Measurements from ENCODE around the gene TUBB4A. TPM values are rescaled to one million over a fixed set of nuclear protein-coding genes. Genes with fewer than 3 reads are reported as not detected.

Gene TUBB4A
- total and polyA plus RNA-seq, 9 donors = 0.88 to 47.1 (median 3.2) TPM; not detected in 2

GRCh38 chr19:6473647-6474046 lies 28.5 kb downstream of the TUBB4A start:
- no peak for DNase-seq
- Histone ChIP-seq H3K36me3 (no peaks in the 10 kb centered on the region), H3K27me3 (no peaks in the 10 kb centered on the region), H3K9me3 (no peaks in the 10 kb centered on the region), H3K4me1 (ENCODE audit: insufficient read depth) (peaks cover 5% of the 10 kb centered on the region), H3K4me3 (no peak overlapping the region), H3K27ac (no peak overlapping the region)
- 59 to 65% (median 61%) methylated on average over 9 of the region's 9 CpGs for WGBS, 3 donors
- TF ChIP-seq CTCF (IDR thresholded peaks at IDR 0.05) (no peak), POLR2A (IDR thresholded peaks at IDR 0.05) (no peak), EP300 (IDR thresholded peaks at IDR 0.05) (no peak)
- intact Hi-C loops (cut with DNase I) = no loop called here

GRCh38 chr19:6472713-6473112 lies 29.4 kb downstream of the TUBB4A start:
- WGBS, 3 donors = 54 to 68% (median 58%) methylated on average over 4 of the region's 4 CpGs
- TF ChIP-seq CTCF (IDR thresholded peaks at IDR 0.05) = no peak
- TF ChIP-seq POLR2A (IDR thresholded peaks at IDR 0.05) = no peak
- no peak for TF ChIP-seq EP300 (IDR thresholded peaks at IDR 0.05)
- intact Hi-C loops (cut with DNase I) = no loop called here

GRCh38 chr19:6471076-6471475 lies 31.0 kb downstream of the TUBB4A start:
- TF ChIP-seq CTCF (IDR thresholded peaks at IDR 0.05) (no peak), EP300 (IDR thresholded peaks at IDR 0.05) (no peak), POLR2A (IDR thresholded peaks at IDR 0.05) (no peak)
- Histone ChIP-seq H3K4me1 (ENCODE audit: insufficient read depth) (peaks cover 2% of the 10 kb centered on the region), H3K36me3 (no peaks in the 10 kb centered on the region), H3K27me3 (no peaks in the 10 kb centered on the region), H3K9me3 (no peaks in the 10 kb centered on the region), H3K4me3 (no peak overlapping the region), H3K27ac (no peak overlapping the region)
- intact Hi-C loops (cut with DNase I) = no loop called here
- 86 to 90% (median 90%) methylated on average over 14 of the region's 14 CpGs for whole genome bisulfite sequencing, 3 donors
- no peak for DNase-seq

More at GRCh38 chr19:6472713-6473112, 29.4 kb downstream of the TUBB4A start:
- Histone ChIP-seq H3K27ac (no peak overlapping the region), H3K27me3 (no peaks in the 10 kb centered on the region), H3K4me1 (ENCODE audit: insufficient read depth) (peaks cover 5% of the 10 kb centered on the region), H3K9me3 (no peaks in the 10 kb centered on the region), H3K4me3 (no peak overlapping the region), H3K36me3 (no peaks in the 10 kb centered on the region)
- DNase-seq = no peak

DNA sequence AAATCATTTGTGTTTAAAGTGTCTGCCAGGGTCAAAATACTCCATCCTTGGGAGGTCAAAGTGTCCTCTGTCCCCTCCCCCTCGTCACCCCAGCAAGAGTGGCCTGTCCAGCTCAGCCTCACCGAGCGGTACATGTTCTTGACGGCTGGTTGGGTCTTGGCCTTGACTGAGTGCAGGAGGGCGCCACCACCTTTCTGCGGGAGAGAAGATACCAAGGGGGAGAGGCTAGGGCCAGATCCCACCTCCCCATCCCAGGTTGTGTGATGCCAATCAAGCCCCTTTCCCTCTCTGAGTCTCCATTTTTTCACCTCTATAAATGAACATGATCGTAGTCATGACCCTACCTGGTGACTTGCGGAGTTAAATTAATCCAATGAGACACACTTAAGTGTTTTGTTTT lies 31.9 kb downstream of the TUBB4A start:
- 42 to 49% (median 46%) methylated on average over 8 of the region's 8 CpGs for WGBS, 3 donors
- DNase-seq = no peak
- intact Hi-C loops (cut with DNase I) = no loop called here
- no peak overlapping the region for H3K27ac ChIP-seq
- H3K4me1 ChIP-seq (ENCODE audit: insufficient read depth) = no peaks in the 10 kb centered on the region
- no peak for TF ChIP-seq CTCF (IDR thresholded peaks at IDR 0.05)
- TF ChIP-seq POLR2A (IDR thresholded peaks at IDR 0.05) = no peak
- TF ChIP-seq EP300 (IDR thresholded peaks at IDR 0.05) = no peak
- no peaks in the 10 kb centered on the region for H3K36me3 ChIP-seq
- no peaks in the 10 kb centered on the region for H3K9me3 ChIP-seq
- H3K4me3 ChIP-seq = no peak overlapping the region
- H3K27me3 ChIP-seq = no peaks in the 10 kb centered on the region
